WERI-Rb-1 (cell line): ENCODE measurements around the gene DNASE1L1.

ENCODE experiments used
- DNase-seq: peaks from one replicate; pipeline ENCODE4 v3.0.0-alpha.2; 2020
- H3K27ac ChIP-seq: fragments of 250-450 bp; sonication (Bioruptor Pico); 2 replicates; pipeline ENCODE4 v1.5.1; 2020; ENCODE audit warnings: mild to moderate bottlenecking, moderate library complexity
- H3K27me3 ChIP-seq: fragments of 250-450 bp; sonication (Bioruptor Pico); 2 replicates; pipeline ENCODE4 v1.5.1; 2021; ENCODE audit warnings: mild to moderate bottlenecking, low read depth, moderate library complexity; ENCODE audit not compliant: insufficient read depth, severe bottlenecking
- H3K36me3 ChIP-seq: fragments of 250-450 bp; sonication (Bioruptor Pico); 2 replicates; pipeline ENCODE4 v1.5.1; 2020; ENCODE audit warnings: mild to moderate bottlenecking, moderate library complexity
- H3K4me3 ChIP-seq: 2 replicates; pipeline ENCODE4 v1.5.1; 2011; ENCODE audit warnings: low read depth, mild to moderate bottlenecking, control low read depth, low read length
- H3K9me3 ChIP-seq: fragments of 250-450 bp; sonication (Bioruptor Pico); 2 replicates; pipeline ENCODE4 v1.5.1; 2021; ENCODE audit warnings: mild to moderate bottlenecking, moderate library complexity; ENCODE audit not compliant: severe bottlenecking
- TF ChIP-seq, protein P1 (sequence below): IDR thresholded peaks from 2 replicates; pipeline ENCODE4 v1.5.1; 2011; ENCODE audit warnings: low read depth, mild to moderate bottlenecking, control low read depth, inconsistent platforms, low read length

DNASE1L1 gene

DNA sequence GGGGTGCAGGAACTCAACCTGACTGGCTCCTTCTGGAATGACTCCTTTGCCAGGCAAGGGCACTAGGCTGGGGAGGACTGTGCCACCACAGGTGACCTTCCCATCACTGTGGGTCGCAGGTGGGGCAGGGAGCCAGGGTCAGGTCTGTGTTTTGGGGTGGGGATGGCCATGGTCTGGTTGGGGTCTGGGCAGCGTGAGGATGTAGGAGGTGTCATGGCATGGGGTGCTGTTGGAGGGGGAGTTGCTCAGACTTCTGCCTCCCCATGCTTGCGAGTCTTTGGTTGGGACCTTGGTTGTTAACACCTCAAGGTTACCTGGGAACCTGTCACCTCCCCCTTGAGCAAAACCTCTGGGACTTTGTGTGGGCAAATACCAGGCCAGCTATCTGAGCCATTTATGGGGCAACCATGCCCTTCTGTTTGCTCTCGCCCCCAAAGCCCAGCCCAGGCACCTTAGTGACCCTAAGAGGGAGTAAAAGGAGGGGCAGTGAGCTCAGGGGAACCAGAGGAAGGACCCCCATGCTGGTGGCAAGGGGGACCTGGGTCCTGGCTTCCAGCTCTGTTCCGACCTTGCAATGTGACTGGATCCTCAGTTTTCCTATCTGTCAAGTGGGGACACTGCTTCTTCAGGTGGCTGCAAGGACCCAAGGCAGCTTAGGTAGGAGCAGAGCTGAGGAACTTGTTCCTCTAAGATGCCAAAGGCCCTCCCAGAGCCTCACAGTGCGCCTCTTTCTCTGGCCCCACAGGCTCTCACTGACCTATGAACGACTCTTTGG, 25.5 kb upstream of the DNASE1L1 start:
- no peak overlapping the region for H3K4me3 ChIP-seq
- no peak for DNase-seq

GRCh38 chrX:154433605-154434004, 24.6 kb upstream of the DNASE1L1 start:
- DNase-seq = no peak
- Histone ChIP-seq H3K9me3 (no peaks in the 10 kb centered on the region), H3K4me3 (no peak overlapping the region), H3K36me3 (peaks cover 58% of the 10 kb centered on the region), H3K27ac (no peak overlapping the region), H3K27me3 (peaks cover 7% of the 10 kb centered on the region)
- TF ChIP-seq, protein P1, sequence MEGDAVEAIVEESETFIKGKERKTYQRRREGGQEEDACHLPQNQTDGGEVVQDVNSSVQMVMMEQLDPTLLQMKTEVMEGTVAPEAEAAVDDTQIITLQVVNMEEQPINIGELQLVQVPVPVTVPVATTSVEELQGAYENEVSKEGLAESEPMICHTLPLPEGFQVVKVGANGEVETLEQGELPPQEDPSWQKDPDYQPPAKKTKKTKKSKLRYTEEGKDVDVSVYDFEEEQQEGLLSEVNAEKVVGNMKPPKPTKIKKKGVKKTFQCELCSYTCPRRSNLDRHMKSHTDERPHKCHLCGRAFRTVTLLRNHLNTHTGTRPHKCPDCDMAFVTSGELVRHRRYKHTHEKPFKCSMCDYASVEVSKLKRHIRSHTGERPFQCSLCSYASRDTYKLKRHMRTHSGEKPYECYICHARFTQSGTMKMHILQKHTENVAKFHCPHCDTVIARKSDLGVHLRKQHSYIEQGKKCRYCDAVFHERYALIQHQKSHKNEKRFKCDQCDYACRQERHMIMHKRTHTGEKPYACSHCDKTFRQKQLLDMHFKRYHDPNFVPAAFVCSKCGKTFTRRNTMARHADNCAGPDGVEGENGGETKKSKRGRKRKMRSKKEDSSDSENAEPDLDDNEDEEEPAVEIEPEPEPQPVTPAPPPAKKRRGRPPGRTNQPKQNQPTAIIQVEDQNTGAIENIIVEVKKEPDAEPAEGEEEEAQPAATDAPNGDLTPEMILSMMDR = no peak

More for the DNA sequence above, 25.5 kb upstream of the DNASE1L1 start:
- H3K9me3 ChIP-seq = no peaks in the 10 kb centered on the region
- TF ChIP-seq, protein P1 = no peak
- H3K27me3 ChIP-seq = peaks cover 7% of the 10 kb centered on the region
- no peak overlapping the region for H3K27ac ChIP-seq
- peaks cover 66% of the 10 kb centered on the region for H3K36me3 ChIP-seq

DNA sequence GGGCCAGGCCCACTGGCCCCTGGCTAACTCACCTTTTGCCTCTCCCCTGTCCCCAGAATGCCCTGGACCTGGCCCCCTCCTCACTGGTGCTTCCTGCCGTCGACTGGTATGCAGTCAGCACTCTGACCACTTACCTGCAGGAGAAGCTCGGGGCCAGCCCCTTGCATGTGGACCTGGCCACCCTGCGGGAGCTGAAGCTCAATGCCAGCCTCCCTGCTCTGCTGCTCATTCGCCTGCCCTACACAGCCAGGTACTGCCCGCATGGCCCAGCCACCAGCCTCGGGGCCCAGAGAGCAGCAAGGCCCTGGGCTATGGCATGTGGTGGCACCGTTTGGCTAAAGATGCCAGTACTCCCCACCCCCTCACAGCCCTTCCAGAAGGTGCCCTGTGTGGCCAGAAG, 23.2 kb upstream of the DNASE1L1 start:
- H3K36me3 ChIP-seq = peaks cover 51% of the 10 kb centered on the region

DNA sequence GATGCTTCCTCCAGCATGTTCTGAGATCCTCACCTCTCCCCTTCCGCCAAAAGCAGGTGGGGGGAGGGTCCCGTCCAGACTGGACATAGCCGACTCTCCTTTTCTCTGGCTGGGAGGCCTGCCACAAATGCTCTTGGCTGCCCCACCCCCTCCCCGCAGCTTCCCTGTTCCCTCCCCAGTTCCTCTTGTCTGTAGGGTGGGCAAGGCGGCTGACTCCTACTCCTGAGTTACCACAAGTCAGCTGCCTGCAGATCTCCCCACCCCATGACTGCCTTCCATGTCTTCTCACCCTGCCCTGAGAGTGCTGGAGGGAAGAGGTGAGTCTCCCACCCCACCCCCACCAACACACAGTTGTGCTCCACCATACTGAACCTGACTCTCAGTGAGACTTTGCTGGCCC, 22.3 kb upstream of the DNASE1L1 start:
- Histone ChIP-seq H3K36me3 (peaks cover 50% of the 10 kb centered on the region), H3K27me3 (peaks cover 10% of the 10 kb centered on the region), H3K27ac (no peak overlapping the region), H3K9me3 (peaks cover 4% of the 10 kb centered on the region), H3K4me3 (no peak overlapping the region)
- TF ChIP-seq, protein P1 = no peak
- no peak for DNase-seq

More for the DNA sequence above, 23.2 kb upstream of the DNASE1L1 start:
- H3K4me3 ChIP-seq = no peak overlapping the region
- peaks cover 4% of the 10 kb centered on the region for H3K9me3 ChIP-seq
- TF ChIP-seq, protein P1 = no peak
- no peak for DNase-seq
- peaks cover 10% of the 10 kb centered on the region for H3K27me3 ChIP-seq
- no peak overlapping the region for H3K27ac ChIP-seq

- TF ChIP-seq, protein P1 = no peak
- Histone ChIP-seq H3K27ac (no peak overlapping the region), H3K27me3 (peaks cover 10% of the 10 kb centered on the region), H3K36me3 (peaks cover 46% of the 10 kb centered on the region), H3K4me3 (no peak overlapping the region), H3K9me3 (peaks cover 4% of the 10 kb centered on the region)
- no peak for DNase-seq
These were observed 21.9 kb upstream of the DNASE1L1 start for GRCh38 chrX:154430916-154431315.

- Histone ChIP-seq H3K9me3 (peaks cover 4% of the 10 kb centered on the region), H3K27me3 (peaks cover 10% of the 10 kb centered on the region), H3K36me3 (peaks cover 42% of the 10 kb centered on the region), H3K27ac (no peak overlapping the region), H3K4me3 (no peak overlapping the region)
- TF ChIP-seq, protein P1 = no peak
- DNase-seq = no peak
These were observed 21.4 kb upstream of the DNASE1L1 start for GRCh38 chrX:154430479-154430878.
